ENCODE data around the gene OR6N1. TPM values are rescaled to one million over a fixed set of nuclear protein-coding genes. Genes with fewer than 3 reads are reported as not detected.

Gene OR6N1
- total and polyA plus RNA-seq, 2 of the 4 experiments (the other 2 are of a cell fraction) = not detected

DNA sequence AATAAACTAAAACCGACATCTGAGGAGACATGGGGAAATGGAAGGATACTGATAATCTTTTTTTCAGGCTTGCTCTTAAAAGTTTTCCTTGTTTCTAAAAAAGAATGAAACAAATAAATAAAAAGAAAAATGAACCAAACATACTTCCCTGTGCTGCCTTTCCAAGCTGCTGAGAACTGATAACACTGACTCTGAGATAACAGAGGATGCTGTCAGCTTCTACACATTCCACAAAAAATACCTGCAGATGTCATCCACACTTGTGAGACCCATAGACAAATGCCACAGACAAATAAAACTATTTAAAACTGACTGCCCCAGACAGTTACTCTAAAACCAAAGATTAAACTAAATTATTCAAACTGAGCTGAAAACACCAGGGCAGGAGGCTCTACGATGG lies 39.5 kb downstream of the OR6N1 start:
- Histone ChIP-seq H3K56ac (ENCODE audit: extremely low read depth, insufficient read depth, low read length) (no peak overlapping the region), H4K20me1 (ENCODE audit: insufficient read depth, low read length) (no peaks in the 10 kb centered on the region), H4K5ac (ENCODE audit: low read depth, low read length) (no peak overlapping the region), H3K9me3 (ENCODE audit: control insufficient read depth, insufficient read depth, low read length) (no peaks in the 10 kb centered on the region), H3K14ac (replicated peaks; ENCODE audit: low read depth, low read length) (no peak overlapping the region), H3K36me3 (ENCODE audit: control insufficient read depth, insufficient read depth, low read length) (no peaks in the 10 kb centered on the region), H3K27ac (ENCODE audit: insufficient read depth, low read length) (no peak overlapping the region), H3K18ac (ENCODE audit: low read depth, low read length) (no peak overlapping the region), H4K8ac (ENCODE audit: low read depth in 2 of 2, low read length in 2 of 2) (no peak overlapping the region), H3K9me1 (ENCODE audit: insufficient read depth, low read length) (no peaks in the 10 kb centered on the region), H3K27me3 (ENCODE audit: control insufficient read depth, insufficient read depth, low read length) (no peaks in the 10 kb centered on the region), H2AK5ac (ENCODE audit: low read depth, low read length) (no peak overlapping the region), H3K9ac (ENCODE audit: low read depth, low read length) (no peak overlapping the region), H2BK120ac (ENCODE audit: low read depth, low read length) (no peak overlapping the region), H2BK15ac (ENCODE audit: low read depth, low read length) (no peak overlapping the region), H3K4ac (ENCODE audit: low read depth, low read length) (no peak overlapping the region), H3K79me1 (ENCODE audit: low read depth in 1 of 2, low read length in 2 of 2) (no peaks in the 10 kb centered on the region), H4K91ac (ENCODE audit: insufficient read depth, low read depth, low read length) (no peak overlapping the region), H3K4me1 (ENCODE audit: control insufficient read depth, insufficient read depth, low read length) (no peaks in the 10 kb centered on the region), H2BK20ac (ENCODE audit: low read depth, low read length) (no peak overlapping the region), H2AK9ac (replicated peaks; ENCODE audit: low read depth, low read length, poor library complexity) (no peak overlapping the region), H3K4me2 (ENCODE audit: low read depth, low read length) (no peak overlapping the region), H3K23ac (ENCODE audit: low read depth, low read length) (no peak overlapping the region), H3K4me3 (ENCODE audit: insufficient read depth, low read depth, low read length) (no peak overlapping the region), H2AFZ (replicated peaks; ENCODE audit: low read length, poor library complexity) (no peak overlapping the region), H2BK5ac (ENCODE audit: low read depth, low read length, poor library complexity, severe bottlenecking) (no peak overlapping the region)
- ATAC-seq (ENCODE audit: low read depth) = no peak
- DNase-seq = no peak
- intact Hi-C loops (cut with micrococcal nuclease) = no loop called here
- in situ Hi-C loops (cut with MboI; ENCODE audit: low sequenced_read_pairs) = no loop called here
- CTCF ChIA-PET = no interaction called here
- no TSS peak for BruUV-seq (replicated peaks)
- POLR2A ChIA-PET (ENCODE audit: unreplicated experiment) = no interaction called here
- no CpG with 5 or more reads among the region's 2 CpGs for WGBS, 2 experiments (ENCODE audit: extremely low coverage in 2 of 2, insufficient read length in 1 of 2)
- dilution Hi-C loops (cut with HindIII; ENCODE audit: low sequenced_read_pairs, unreplicated experiment) = no loop called here
- TF ChIP-seq CTCF (conservative IDR thresholded peaks at IDR 0.05; ENCODE audit: low read depth, low read length) (no peak), RCOR1 (IDR thresholded peaks at IDR 0.05; ENCODE audit: insufficient replicate concordance, low read length) (no peak), MAZ (IDR thresholded peaks at IDR 0.05; ENCODE audit: borderline replicate concordance, low read depth, low read length) (no peak), NFE2L2 (IDR thresholded peaks at IDR 0.05; ENCODE audit: low read depth, low read length) (no peak), SMC3 (IDR thresholded peaks at IDR 0.05; ENCODE audit: low read depth, low read length) (no peak), USF2 (IDR thresholded peaks at IDR 0.05; ENCODE audit: low read depth, low read length) (no peak), CHD1 (IDR thresholded peaks at IDR 0.05; ENCODE audit: low read depth, low read length) (no peak), RFX5 (IDR thresholded peaks at IDR 0.05; ENCODE audit: low read depth, low read length) (no peak), MAFK (IDR thresholded peaks at IDR 0.05; ENCODE audit: low read depth, low read length) (no peak), RAD21 (IDR thresholded peaks at IDR 0.05; ENCODE audit: low read length) (no peak), MXI1 (IDR thresholded peaks at IDR 0.05; ENCODE audit: borderline replicate concordance, low read depth, low read length) (no peak), FOS (IDR thresholded peaks at IDR 0.05; ENCODE audit: low read depth, low read length) (no peak), CEBPB (IDR thresholded peaks at IDR 0.05; ENCODE audit: low read depth, low read length) (no peak), POLR2A (IDR thresholded peaks at IDR 0.05; ENCODE audit: low read depth, low read length) (no peak)
